Stimulated activated CD4-positive, alpha-beta T cell treated with anti-CD3 and anti-CD28 coated beads, TNF-alpha, amount 100 ng/mL, for 24 hours (primary cell): Measurements from ENCODE around the gene ANGPTL8.

Experiments
- DNase-seq, 3 experiments: peaks; one replicate each; pipeline ENCODE4 v3.0.0-alpha.2; 2020; ENCODE audit warnings: low read depth in 3 of 3

The ANGPTL8 gene

DNA sequence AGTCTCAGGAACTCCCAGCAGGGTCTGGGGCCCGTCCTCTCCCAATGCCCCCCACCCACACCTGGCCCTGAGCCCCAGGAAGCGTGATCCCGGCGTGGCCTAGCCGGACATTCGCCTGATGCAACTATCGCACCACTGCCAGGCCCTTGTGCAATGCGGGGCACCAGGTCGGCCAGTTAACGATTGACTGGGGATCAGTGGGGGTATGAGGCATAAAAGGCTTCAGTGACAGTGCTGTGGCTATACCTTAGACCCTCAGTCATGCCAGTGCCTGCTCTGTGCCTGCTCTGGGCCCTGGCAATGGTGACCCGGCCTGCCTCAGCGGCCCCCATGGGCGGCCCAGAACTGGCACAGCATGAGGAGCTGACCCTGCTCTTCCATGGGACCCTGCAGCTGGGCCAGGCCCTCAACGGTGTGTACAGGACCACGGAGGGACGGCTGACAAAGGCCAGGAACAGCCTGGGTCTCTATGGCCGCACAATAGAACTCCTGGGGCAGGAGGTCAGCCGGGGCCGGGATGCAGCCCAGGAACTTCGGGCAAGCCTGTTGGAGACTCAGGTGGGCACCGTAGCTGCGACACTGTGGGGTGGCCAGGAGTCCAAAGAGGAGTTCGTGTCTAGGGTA, at the start of gene ANGPTL8:
ANGPTL8 (plus strand) TSS at position 243 of the 624 bp plus-strand sequence; CDS start at position 262, 19 bp downstream.
- no peak for DNase-seq

- DNase-seq, result no peak
Measured at GRCh38 chr19:11190501-11190900, 48.9 kb upstream of the ANGPTL8 start.

GRCh38 chr19:11191273-11191755, 48.1 kb upstream of the ANGPTL8 start:
- DNase-seq, result no peak

GRCh38 chr19:11191934-11192333, 47.5 kb upstream of the ANGPTL8 start:
- no peak for DNase-seq

DNA sequence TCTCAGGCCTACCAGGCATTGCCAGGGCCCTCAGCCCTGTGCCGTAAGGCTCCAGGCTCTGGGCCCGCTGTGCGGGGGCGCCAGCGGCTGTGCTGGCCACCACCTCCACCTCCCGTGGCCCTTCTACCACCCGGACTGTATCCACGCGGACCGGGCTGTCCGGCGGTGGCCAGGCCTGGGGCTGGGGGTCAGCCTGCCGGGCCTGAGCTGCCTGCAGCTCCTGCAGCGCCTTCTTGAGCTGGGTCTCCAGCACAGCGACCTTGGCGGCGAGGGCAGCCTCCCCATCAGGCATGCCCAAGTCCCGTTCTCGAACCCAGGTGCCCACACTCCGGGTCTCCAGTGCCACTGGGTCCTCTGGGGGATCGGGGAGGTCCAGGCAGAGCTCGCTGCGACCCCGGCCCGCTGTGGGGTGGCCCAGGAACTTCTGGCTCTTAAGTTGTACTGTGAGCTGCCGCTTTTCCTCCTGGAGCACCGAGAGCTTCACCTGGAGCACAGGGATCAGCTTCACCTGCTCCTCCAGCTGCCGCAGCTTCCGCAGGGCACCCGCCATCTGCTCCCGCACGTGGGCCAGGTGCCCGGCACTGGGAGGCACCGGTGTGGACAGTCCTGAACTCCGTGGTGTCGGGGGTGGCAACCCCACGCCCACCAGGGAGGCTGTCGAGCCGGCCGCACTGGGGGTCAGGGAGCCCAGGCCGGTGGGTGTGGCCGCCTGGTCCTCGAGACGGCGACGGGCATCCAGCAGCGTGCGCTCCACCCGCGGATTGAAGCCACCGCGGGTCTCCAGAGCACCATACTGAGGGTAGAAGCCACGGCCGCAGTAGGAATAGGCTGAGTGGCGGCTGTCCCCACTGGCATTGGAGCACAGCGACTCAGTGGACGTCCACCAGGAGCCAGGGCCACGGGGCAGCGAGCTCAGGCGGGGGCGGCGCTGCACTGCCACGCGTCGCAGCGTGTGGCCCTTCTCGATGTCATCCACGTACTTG, 46.2 kb upstream of the ANGPTL8 start:
- DNase-seq, result no peak

GRCh38 chr19:11194173-11194572, 45.2 kb upstream of the ANGPTL8 start:
- no peak for DNase-seq

- no peak for DNase-seq
Measured at GRCh38 chr19:11194656-11195558, 44.5 kb upstream of the ANGPTL8 start.

- DNase-seq, result no peak
Measured at GRCh38 chr19:11195681-11196080, 43.7 kb upstream of the ANGPTL8 start.

DNA sequence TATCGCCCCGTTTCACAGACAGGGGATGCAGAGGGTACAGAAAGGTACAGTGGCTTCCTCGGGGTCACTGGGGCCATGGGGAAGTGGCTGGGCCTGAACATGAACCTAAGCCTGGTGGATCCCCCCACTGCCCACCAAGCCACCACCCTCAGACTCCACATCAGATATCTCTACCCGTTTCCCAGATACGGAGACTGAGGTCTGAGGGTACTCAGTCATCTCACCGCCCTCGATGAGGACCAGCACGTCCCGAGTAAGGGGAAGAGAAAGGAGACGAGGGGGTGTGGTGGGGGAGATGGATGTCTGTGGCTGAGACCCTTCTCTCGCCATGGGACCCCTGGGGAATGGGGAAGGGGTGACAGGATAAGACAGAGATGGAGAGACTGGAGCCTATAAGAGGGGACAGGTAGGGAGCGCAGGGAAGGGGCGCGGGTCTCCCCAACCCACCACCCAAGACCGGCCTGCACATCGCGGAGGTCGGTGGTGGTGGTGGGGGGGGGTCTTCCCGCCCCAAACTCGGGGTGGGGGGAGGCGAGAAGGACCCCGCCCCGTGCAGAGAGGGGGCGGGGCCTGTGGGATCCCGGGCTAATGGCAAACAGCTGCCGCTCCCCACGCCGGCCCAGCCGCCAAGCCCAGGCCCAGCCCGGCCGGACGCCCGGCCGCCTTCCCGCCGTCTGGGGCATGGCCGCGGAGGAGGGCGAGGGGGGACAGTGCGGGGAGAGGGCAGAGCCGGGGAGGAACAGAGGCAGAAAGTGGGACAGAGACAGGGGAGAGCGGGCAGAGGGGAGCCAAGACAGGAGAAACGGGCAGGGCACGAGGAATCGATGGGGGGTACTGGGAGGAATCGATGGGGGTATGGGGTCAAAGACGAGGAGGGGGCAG, 42.8 kb upstream of the ANGPTL8 start:
- DNase-seq, result no peak

DNA sequence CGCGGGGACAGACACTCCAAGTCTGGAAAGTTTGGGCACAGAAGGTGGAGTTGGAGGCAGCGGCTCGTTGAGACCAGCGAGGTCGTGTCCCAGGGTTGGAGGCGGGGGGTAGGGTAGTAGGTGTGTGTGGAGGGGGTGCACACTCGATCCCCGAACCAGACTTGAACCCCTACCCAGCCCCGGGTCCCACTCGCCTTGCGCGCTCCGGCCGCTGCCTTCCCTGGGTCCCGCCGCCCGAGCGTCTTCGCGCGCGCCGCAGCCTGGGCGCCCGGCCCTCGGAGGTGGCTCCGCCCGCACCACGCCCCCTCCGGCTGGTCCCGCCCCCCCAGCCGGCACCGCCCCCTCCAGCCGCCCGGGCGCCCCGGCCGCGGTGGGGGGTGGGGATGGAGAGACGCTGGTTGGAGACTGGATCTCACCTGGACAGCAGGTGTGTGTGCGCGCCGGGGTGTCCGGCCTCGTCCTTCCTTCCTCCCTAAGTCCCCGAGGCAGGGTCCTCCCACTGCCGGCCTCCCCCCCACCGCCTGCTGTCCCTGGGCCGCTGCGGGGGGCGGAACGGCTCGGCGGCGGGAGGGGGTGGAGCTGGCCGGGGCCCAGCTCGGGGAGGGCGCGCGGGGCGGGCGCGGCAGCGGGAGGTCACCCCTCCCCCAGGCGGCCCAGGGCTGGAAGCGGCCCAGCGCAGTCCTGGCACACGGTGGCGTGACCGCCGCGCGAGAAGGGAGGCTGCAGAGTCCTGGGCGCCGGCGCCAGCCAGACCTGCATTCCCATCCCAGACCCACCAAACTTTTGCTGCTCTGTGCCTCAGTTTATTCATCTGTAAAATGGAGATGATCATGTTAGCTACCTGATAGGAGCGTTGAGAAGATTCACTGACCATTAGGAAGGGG, 41.9 kb upstream of the ANGPTL8 start, which contains the start of gene KANK2:
KANK2 (minus strand) TSS at position 255 of the 884 bp plus-strand sequence. CDS start 3,034 bp downstream, outside the sequence.
- DNase-seq, result peak; percentile 33 to 74 (median 62)

DNA sequence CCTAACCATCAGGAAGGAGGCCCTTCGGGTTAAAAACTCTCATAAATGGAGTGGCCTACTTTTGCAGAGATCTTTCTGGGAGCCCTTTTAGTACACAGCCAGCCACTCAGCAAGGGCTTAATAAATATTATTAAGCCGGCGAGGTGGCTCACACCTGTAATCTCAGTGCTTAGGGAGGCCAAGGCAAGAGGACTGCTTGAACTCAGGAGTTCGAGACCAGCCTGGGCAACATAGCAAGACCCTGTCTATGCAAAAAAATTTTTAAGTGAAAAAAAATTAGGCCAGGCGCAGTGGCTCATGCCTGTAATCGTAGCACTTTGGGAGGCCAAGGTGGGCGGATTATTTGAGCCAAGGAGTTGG, 41.3 kb upstream of the ANGPTL8 start:
- no peak for DNase-seq

DNA sequence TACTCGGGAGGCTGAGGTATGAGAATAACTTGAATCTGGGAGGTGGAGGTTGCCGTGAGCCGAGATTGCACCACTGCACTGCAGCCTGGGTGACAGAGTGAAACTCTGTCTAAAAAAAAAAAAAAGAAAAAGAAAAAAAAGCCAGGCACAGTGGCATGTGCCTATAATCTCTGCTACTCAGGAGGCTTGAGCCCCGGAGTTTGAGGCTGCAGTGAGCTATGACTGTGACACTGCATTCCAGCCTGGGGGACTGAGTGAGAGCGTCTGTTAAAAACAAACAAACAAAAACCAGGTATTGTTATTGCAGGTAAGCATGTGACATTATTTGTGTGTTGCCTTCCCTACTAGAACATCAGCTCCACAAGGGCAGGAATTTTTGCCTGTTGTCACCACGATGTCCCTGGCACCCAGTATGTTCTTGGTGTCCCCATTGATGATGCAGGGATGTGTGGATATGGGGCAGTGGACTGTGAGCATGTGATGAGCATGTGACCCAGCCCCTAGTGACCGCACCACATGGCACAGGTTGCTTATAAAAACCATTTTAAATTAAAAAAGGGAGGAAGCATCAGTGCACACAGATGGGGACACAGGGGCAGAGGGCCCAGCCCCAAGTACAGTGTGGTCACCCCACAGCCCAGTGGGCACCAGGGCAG, 40.5 kb upstream of the ANGPTL8 start:
- DNase-seq, result no peak

DNA sequence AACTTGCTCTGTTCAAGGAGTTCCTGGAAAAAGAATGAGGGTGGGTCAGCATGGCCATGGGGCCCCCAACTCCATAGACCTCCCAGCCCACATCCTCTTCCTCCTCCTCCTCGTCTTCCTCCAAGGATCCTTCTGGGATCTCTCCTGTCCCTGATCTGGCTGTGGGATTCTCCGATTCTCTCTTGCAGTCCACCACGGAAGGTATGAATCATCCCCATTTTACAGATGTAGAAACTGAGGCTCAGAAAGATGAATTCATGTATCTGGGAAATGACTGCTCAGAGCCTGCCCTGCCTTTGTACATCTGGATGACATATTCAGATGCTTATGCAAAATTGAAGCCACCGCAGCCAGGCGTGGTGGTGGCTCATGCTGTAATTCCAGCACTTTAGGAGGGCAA, 39.9 kb upstream of the ANGPTL8 start:
- DNase-seq, result no peak

DNA sequence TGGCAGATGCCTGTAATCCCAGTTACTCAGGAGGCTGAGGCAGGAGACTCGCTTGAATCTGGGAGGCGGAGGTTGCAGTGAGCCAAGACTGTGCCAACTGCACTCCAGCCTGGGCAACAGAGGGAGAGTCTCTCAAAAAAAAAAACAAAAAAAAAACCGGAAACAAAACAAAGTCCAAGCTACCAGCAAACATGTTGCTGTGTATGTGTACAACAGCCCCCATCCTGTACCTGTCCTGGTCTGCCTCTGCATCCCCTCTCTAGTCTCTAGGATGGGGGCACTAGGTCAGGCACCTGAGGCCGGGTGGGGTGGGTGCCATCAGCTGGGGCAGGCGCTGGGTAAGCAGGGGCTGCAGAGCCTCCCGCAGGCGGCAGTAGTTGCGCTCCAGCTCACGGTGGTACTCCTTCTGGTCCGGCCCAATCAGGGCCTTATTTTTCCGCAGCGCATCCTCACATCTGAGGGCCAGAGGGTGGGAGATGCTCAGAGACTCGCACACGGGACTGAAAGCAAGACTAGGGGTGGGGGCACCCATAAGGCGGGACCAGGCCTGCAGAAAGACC, 39.3 kb upstream of the ANGPTL8 start:
- no peak for DNase-seq

DNA sequence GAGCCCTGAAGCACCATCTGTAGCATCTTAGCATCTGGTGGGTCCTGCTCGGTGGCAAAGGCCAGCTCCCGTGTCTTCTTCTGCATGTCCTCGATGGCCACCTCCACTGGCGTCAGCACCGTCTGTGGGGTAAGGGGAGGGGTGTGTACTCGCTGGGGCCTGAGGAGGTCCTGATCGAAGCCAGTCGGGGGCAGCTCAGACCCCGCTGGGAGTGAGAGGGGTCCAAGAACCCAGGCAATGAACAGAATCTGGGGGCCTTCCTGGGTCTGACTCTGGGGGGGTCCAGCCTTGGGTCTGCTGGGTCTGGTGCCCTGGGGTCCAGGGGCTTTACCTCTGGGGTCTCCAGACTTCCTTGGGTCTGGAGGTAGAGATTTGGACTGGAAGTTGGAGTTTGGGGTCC, 38.5 kb upstream of the ANGPTL8 start:
- no peak for DNase-seq

- DNase-seq, result no peak
Measured at GRCh38 chr19:11201791-11202190, 37.6 kb upstream of the ANGPTL8 start.

DNA sequence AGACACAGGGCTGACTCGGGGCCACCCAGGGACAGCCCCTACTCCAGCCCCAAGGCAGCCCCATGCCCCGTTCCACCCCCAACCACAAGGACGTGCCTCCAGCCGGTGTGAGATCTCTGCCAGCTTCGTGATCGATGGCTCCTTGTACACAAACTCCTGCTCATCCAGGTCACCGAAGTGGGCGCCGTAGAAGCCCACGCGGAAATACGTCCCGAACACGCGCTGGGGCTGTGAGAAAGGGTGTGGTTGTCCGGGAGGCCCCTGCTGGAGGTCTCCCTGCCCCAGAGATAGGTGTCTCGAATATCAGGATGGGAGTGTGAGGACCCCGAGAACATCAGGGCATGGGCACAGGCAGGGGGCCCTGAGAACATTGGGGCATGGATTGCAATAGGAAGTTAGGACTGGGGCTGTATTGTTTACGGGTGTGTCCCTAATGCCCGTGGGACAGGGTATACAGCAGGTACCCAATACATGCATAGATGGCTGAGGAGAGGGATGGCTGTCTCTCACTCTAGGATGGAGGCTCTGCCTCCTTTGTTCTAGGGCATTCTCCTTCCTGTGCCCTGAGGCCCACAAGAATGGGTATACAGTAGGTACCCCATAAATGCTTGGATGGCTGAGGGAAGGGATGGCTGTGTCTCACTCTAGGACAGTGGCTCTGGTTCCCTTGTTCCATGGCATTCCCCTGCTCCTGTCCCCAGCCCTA, 36.8 kb upstream of the ANGPTL8 start:
- DNase-seq, result no peak
